ENCODE measurements around the gene OR2L13.

Gene OR2L13

GRCh38 chr1:248102847-248103246 is 7.9 kb downstream of the OR2L13 start:
- TF ChIP-seq SIN3A (IDR thresholded peaks at IDR 0.05; ENCODE audit: borderline replicate concordance, insufficient read depth, low read length), result no peak
- no peak for TF ChIP-seq FOXP2 (optimal IDR thresholded peaks at IDR 0.05; ENCODE audit: borderline replicate concordance, extremely low read depth, extremely low read length, insufficient read depth)
- no peak for TF ChIP-seq TAF1 (IDR thresholded peaks at IDR 0.05; ENCODE audit: borderline replicate concordance, insufficient read depth, low read length)
- no peak for TF ChIP-seq POLR2AphosphoS5 (IDR thresholded peaks at IDR 0.05; ENCODE audit: low read depth, low read length)
- TF ChIP-seq REST (IDR thresholded peaks at IDR 0.05; ENCODE audit: insufficient read depth in 1 of 2, low read depth in 2 of 2, low read length in 2 of 2), result no peak

GRCh38 chr1:248111157-248111556 is 16.2 kb downstream of the OR2L13 start:
- TF ChIP-seq FOXP2 (optimal IDR thresholded peaks at IDR 0.05; ENCODE audit: borderline replicate concordance, extremely low read depth, extremely low read length, insufficient read depth), result no peak
- no peak for TF ChIP-seq TAF1 (IDR thresholded peaks at IDR 0.05; ENCODE audit: borderline replicate concordance, insufficient read depth, low read length)
- TF ChIP-seq POLR2AphosphoS5 (IDR thresholded peaks at IDR 0.05; ENCODE audit: low read depth, low read length), result no peak
- no peak for TF ChIP-seq REST (IDR thresholded peaks at IDR 0.05; ENCODE audit: insufficient read depth in 1 of 2, low read depth in 2 of 2, low read length in 2 of 2)
- no peak for TF ChIP-seq SIN3A (IDR thresholded peaks at IDR 0.05; ENCODE audit: borderline replicate concordance, insufficient read depth, low read length)

- TF ChIP-seq POLR2AphosphoS5 (IDR thresholded peaks at IDR 0.05; ENCODE audit: low read depth, low read length) (no peak), TAF1 (IDR thresholded peaks at IDR 0.05; ENCODE audit: borderline replicate concordance, insufficient read depth, low read length) (no peak), SIN3A (IDR thresholded peaks at IDR 0.05; ENCODE audit: borderline replicate concordance, insufficient read depth, low read length) (no peak), REST (IDR thresholded peaks at IDR 0.05; ENCODE audit: insufficient read depth in 1 of 2, low read depth in 2 of 2, low read length in 2 of 2) (no peak), FOXP2 (optimal IDR thresholded peaks at IDR 0.05; ENCODE audit: borderline replicate concordance, extremely low read depth, extremely low read length, insufficient read depth) (no peak)
Measured at GRCh38 chr1:248114890-248115289, 19.9 kb downstream of the OR2L13 start.

GRCh38 chr1:248127653-248128052 is 32.7 kb downstream of the OR2L13 start:
- TF ChIP-seq TAF1 (IDR thresholded peaks at IDR 0.05; ENCODE audit: borderline replicate concordance, insufficient read depth, low read length), result no peak
- no peak for TF ChIP-seq POLR2AphosphoS5 (IDR thresholded peaks at IDR 0.05; ENCODE audit: low read depth, low read length)
- TF ChIP-seq SIN3A (IDR thresholded peaks at IDR 0.05; ENCODE audit: borderline replicate concordance, insufficient read depth, low read length), result no peak
- no peak for TF ChIP-seq FOXP2 (optimal IDR thresholded peaks at IDR 0.05; ENCODE audit: borderline replicate concordance, extremely low read depth, extremely low read length, insufficient read depth)
- no peak for TF ChIP-seq REST (IDR thresholded peaks at IDR 0.05; ENCODE audit: insufficient read depth in 1 of 2, low read depth in 2 of 2, low read length in 2 of 2)

- TF ChIP-seq POLR2AphosphoS5 (IDR thresholded peaks at IDR 0.05; ENCODE audit: low read depth, low read length) (no peak), SIN3A (IDR thresholded peaks at IDR 0.05; ENCODE audit: borderline replicate concordance, insufficient read depth, low read length) (no peak), REST (IDR thresholded peaks at IDR 0.05; ENCODE audit: insufficient read depth in 1 of 2, low read depth in 2 of 2, low read length in 2 of 2) (no peak), FOXP2 (optimal IDR thresholded peaks at IDR 0.05; ENCODE audit: borderline replicate concordance, extremely low read depth, extremely low read length, insufficient read depth) (no peak), TAF1 (IDR thresholded peaks at IDR 0.05; ENCODE audit: borderline replicate concordance, insufficient read depth, low read length) (no peak)
Measured at GRCh38 chr1:248136811-248137210, 41.8 kb downstream of the OR2L13 start.
